ENCODE results near the gene ICAM2.

- no peak for TF ChIP-seq POLR2A (IDR thresholded peaks at IDR 0.05)
- TF ChIP-seq, protein P1, sequence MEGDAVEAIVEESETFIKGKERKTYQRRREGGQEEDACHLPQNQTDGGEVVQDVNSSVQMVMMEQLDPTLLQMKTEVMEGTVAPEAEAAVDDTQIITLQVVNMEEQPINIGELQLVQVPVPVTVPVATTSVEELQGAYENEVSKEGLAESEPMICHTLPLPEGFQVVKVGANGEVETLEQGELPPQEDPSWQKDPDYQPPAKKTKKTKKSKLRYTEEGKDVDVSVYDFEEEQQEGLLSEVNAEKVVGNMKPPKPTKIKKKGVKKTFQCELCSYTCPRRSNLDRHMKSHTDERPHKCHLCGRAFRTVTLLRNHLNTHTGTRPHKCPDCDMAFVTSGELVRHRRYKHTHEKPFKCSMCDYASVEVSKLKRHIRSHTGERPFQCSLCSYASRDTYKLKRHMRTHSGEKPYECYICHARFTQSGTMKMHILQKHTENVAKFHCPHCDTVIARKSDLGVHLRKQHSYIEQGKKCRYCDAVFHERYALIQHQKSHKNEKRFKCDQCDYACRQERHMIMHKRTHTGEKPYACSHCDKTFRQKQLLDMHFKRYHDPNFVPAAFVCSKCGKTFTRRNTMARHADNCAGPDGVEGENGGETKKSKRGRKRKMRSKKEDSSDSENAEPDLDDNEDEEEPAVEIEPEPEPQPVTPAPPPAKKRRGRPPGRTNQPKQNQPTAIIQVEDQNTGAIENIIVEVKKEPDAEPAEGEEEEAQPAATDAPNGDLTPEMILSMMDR (IDR thresholded peaks at IDR 0.05) = no peak
Observed at GRCh38 chr17:64001091-64001579, 19.3 kb downstream of the ICAM2 start.

Measured in thyroid gland (tissue), 4 donors.